Breast epithelium (tissue), 4 donors: ENCODE measurements around the gene SCARB1. TPM values are rescaled to one million over a fixed set of nuclear protein-coding genes. Genes with fewer than 3 reads are reported as not detected.

Source experiments
- DNase-seq, 2 donors: peaks; one replicate each; pipeline ENCODE4 v3.0.0-alpha.2; 2019; ENCODE audit warnings: low spot score in 2 of 2
- H3K27ac ChIP-seq, 2 donors: fragments of 200-600 bp; sonication (generic) in 1 of 2; one replicate each; pipeline ENCODE4 v1.5.1; 2016 to 2019; ENCODE audit warnings: mild to moderate bottlenecking in 1 of 2
- H3K27me3 ChIP-seq, 2 donors: fragments of 200-600 bp; sonication (generic) in 1 of 2; one replicate each; pipeline versions ENCODE4 v1.5.1 to v1.6.0; 2017 to 2019; ENCODE audit warnings: control low read depth in 1 of 2, mild to moderate bottlenecking in 1 of 2
- H3K36me3 ChIP-seq: fragments of 200-600 bp; one replicate; pipeline ENCODE4 v1.5.1; 2019
- H3K4me1 ChIP-seq, 2 donors: fragments of 200-600 bp; sonication (generic); one replicate each; pipeline ENCODE4 v1.5.1; 2016 to 2019; ENCODE audit warnings: control low read depth in 1 of 2
- H3K4me3 ChIP-seq, 3 donors: fragments of 200-600 bp; sonication (generic); 1 replicate in 2 of 3; 2 replicates in 1 of 3; pipeline ENCODE4 v1.5.1; 2016 to 2019; ENCODE audit warnings: mild to moderate bottlenecking in 3 of 3, moderate library complexity in 2 of 3
- H3K9me3 ChIP-seq, 2 donors: fragments of 200-600 bp; sonication (generic) in 1 of 2; one replicate each; pipeline ENCODE4 v1.5.1; 2016 to 2019; ENCODE audit warnings: control low read depth in 1 of 2
- CTCF ChIP-seq, 3 donors: fragments of 450-650 bp; IDR thresholded peaks; one replicate each; pipeline ENCODE4 v1.5.1; 2016 to 2017; ENCODE audit warnings: antibody characterized with exemption in 3 of 3, mild to moderate bottlenecking in 3 of 3, moderate library complexity in 3 of 3
- POLR2A ChIP-seq: fragments of 450-650 bp; IDR thresholded peaks from one replicate; pipeline ENCODE4 v1.6.1; 2016; ENCODE audit warnings: antibody characterized with exemption, mild to moderate bottlenecking, moderate library complexity
- POLR2AphosphoS5 ChIP-seq, 3 donors: sonication (generic); formaldehyde crosslinking; IDR thresholded peaks; one replicate each; pipeline ENCODE4 v1.6.1; 2017; ENCODE audit warnings: antibody characterized with exemption in 3 of 3
- intact Hi-C: fragments of 100-400 bp; cut with DNase I; formaldehyde crosslinking; loops from one replicate; pipeline ENCODE4 v1.15.1; 2023; ENCODE audit warnings: low total_unique reads
- total RNA-seq, 3 donors: library from RNA; depleted of rRNA; stranded (reverse); fragments of >200 nt; gene quantifications; one replicate each; pipeline ENCODE4 v1.1.0, GENCODE V29; 2016

Gene SCARB1
- total RNA-seq, 3 donors from 2014 or later: 18.4 to 61.3 (median 20.2) TPM

GRCh38 chr12:124797321-124797720 lies 66.3 kb downstream of the SCARB1 start:
- no peak for DNase-seq
- TF ChIP-seq POLR2A: no peak
- no peak for TF ChIP-seq POLR2AphosphoS5 (IDR thresholded peaks at IDR 0.05)
- TF ChIP-seq CTCF (IDR thresholded peaks at IDR 0.05): no peak
- Histone ChIP-seq H3K27me3 (no peaks in the 10 kb centered on the region), H3K9me3 (no peaks in the 10 kb centered on the region), H3K4me3 (no peak overlapping the region), H3K4me1 (no peaks in the 10 kb centered on the region), H3K36me3 (no peaks in the 10 kb centered on the region), H3K27ac (no peak overlapping the region)
- intact Hi-C loops: no loop called here

- H3K4me1 ChIP-seq: no peaks in the 10 kb centered on the region
- no peak for TF ChIP-seq POLR2A
- TF ChIP-seq POLR2AphosphoS5 (IDR thresholded peaks at IDR 0.05): no peak
- TF ChIP-seq CTCF (IDR thresholded peaks at IDR 0.05): no peak
- H3K36me3 ChIP-seq: no peaks in the 10 kb centered on the region
- H3K9me3 ChIP-seq: no peaks in the 10 kb centered on the region
- intact Hi-C loops: no loop called here
- H3K27ac ChIP-seq: no peak overlapping the region
- H3K4me3 ChIP-seq: no peak overlapping the region
- no peaks in the 10 kb centered on the region for H3K27me3 ChIP-seq
- DNase-seq: no peak
These were observed 67.2 kb downstream of the SCARB1 start for GRCh38 chr12:124796303-124796960.

GRCh38 chr12:124795081-124795948 lies 68.3 kb downstream of the SCARB1 start:
- no peak for TF ChIP-seq POLR2AphosphoS5 (IDR thresholded peaks at IDR 0.05)
- no peak for TF ChIP-seq POLR2A
- TF ChIP-seq CTCF (IDR thresholded peaks at IDR 0.05): no peak
- intact Hi-C loops: no loop called here

GRCh38 chr12:124792961-124793441 lies 70.7 kb downstream of the SCARB1 start:
- DNase-seq: no peak
- no peak for TF ChIP-seq POLR2AphosphoS5 (IDR thresholded peaks at IDR 0.05)
- TF ChIP-seq POLR2A: no peak
- no peak for TF ChIP-seq CTCF (IDR thresholded peaks at IDR 0.05)
- no peaks in the 10 kb centered on the region for H3K4me1 ChIP-seq
- intact Hi-C loops: no loop called here
- no peak overlapping the region for H3K4me3 ChIP-seq
- no peaks in the 10 kb centered on the region for H3K27me3 ChIP-seq
- H3K36me3 ChIP-seq: no peaks in the 10 kb centered on the region
- no peaks in the 10 kb centered on the region for H3K9me3 ChIP-seq
- H3K27ac ChIP-seq: no peak overlapping the region

More at GRCh38 chr12:124795081-124795948, 68.3 kb downstream of the SCARB1 start:
- Histone ChIP-seq H3K36me3 (no peaks in the 10 kb centered on the region), H3K4me3 (no peak overlapping the region), H3K4me1 (no peaks in the 10 kb centered on the region), H3K27me3 (no peaks in the 10 kb centered on the region), H3K27ac (no peak overlapping the region), H3K9me3 (no peaks in the 10 kb centered on the region)
- no peak for DNase-seq

GRCh38 chr12:124792156-124792555 lies 71.5 kb downstream of the SCARB1 start:
- H3K36me3 ChIP-seq: no peaks in the 10 kb centered on the region
- no peaks in the 10 kb centered on the region for H3K9me3 ChIP-seq
- H3K4me3 ChIP-seq: no peak overlapping the region
- no peaks in the 10 kb centered on the region for H3K27me3 ChIP-seq
- H3K4me1 ChIP-seq: no peaks in the 10 kb centered on the region
- H3K27ac ChIP-seq: no peak overlapping the region
- no peak for DNase-seq
- TF ChIP-seq POLR2A (no peak), CTCF (IDR thresholded peaks at IDR 0.05) (no peak), POLR2AphosphoS5 (IDR thresholded peaks at IDR 0.05) (no peak)
- intact Hi-C loops: no loop called here
